Measurements from ENCODE around the gene CCDC12. TPM values are rescaled to one million over a fixed set of nuclear protein-coding genes. Genes with fewer than 3 reads are reported as not detected.
A peak's percentile ranks its signal among the peaks of the same experiment; 100 is the strongest.

The CCDC12 gene
- total and polyA plus RNA-seq, 2 of the 13 experiments (the other 11 are each of a cell fraction or from before 2014, with no cell fraction given): 30.1 to 49.5 TPM

DNA sequence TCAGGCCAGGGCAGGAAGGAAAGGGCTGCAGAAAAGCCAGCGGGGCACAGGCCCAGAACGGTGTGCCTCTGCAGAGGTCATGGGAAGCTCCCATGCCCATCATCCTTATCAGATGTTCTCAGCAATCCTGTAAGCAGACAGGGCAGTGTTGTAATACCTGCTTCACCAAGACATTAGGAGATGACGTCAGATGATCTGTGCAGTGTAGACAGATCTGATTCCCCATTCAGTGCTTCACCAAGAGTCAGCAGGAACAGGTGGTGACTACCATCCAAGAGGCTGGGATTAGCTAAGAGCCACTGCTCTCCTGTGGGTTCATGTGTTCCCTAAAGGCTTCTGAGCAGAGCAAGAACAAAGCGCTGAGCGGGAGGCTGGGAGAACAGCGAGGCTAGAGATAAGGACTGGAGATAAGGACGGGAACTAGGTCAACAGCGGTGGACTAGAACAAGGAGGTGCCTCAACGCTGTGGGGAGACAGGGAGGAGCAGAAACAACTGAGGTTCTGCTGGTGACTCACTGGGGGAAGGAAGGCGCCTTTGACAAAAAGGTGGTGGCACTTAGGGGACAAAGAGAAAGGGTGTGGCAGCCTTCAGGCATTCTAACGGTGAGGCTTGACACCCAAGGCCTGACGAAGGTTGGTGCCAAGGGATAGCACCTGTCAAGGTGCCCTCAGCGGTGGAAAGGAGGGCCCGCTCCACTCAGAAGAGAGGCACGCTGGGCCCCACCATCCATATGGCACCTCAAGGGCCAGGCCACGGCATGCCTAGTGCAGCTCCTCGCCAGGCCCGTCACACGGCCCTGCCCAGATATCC, 28.4 kb downstream of the CCDC12 start (continued):
- TF ChIP-seq ZMAT5 (CRISPR knock-in tag; IDR thresholded peaks at IDR 0.05; ENCODE audit: borderline replicate concordance, low read depth) (no peak), NR2F2 (IDR thresholded peaks at IDR 0.05; ENCODE audit: borderline replicate concordance, low read depth) (no peak), SCMH1 (CRISPR knock-in tag; IDR thresholded peaks at IDR 0.05; ENCODE audit: borderline replicate concordance) (no peak), ZSCAN22 (CRISPR knock-in tag; IDR thresholded peaks at IDR 0.05) (no peak), ZBTB10 (CRISPR knock-in tag; IDR thresholded peaks at IDR 0.05; ENCODE audit: borderline replicate concordance) (no peak; the same call in 1 of the 2 replicates), LCORL (IDR thresholded peaks at IDR 0.05) (no peak), LCORL (CRISPR knock-in tag; IDR thresholded peaks at IDR 0.05) (no peak), EED (CRISPR knock-in tag; IDR thresholded peaks at IDR 0.05) (no peak), ZNF614 (CRISPR knock-in tag; IDR thresholded peaks at IDR 0.05; ENCODE audit: borderline replicate concordance) (no peak; the same call in 1 of the 2 replicates), ZNF891 (CRISPR knock-in tag; IDR thresholded peaks at IDR 0.05) (no peak), KDM5B (CRISPR knock-in tag; IDR thresholded peaks at IDR 0.05; ENCODE audit: borderline replicate concordance) (peak; percentile 59; the same call in 1 of the 2 replicates), STAT5B (CRISPR knock-in tag; IDR thresholded peaks at IDR 0.05) (no peak), ZNF562 (CRISPR knock-in tag; IDR thresholded peaks at IDR 0.05; ENCODE audit: borderline replicate concordance) (no peak), ARHGAP35 (CRISPR knock-in tag; IDR thresholded peaks at IDR 0.05; ENCODE audit: borderline replicate concordance) (no peak), PTBP1 (IDR thresholded peaks at IDR 0.05; ENCODE audit: low read depth, low read length, poor library complexity, severe bottlenecking) (no peak), NCOA2 (CRISPR knock-in tag; IDR thresholded peaks at IDR 0.05) (peak; percentile 75; the same call in 1 of the 2 replicates), HIVEP1 (CRISPR knock-in tag; IDR thresholded peaks at IDR 0.05) (no peak), PPARG (CRISPR knock-in tag; conservative IDR thresholded peaks at IDR 0.05) (0 out of 2 replicates have a peak, but pooled peaks have one; percentile 45), REST (IDR thresholded peaks at IDR 0.05; ENCODE audit: borderline replicate concordance in 1 of 2, low read depth in 1 of 2, low read length in 2 of 2) (no peak)
- TF ChIP-seq, protein P1, sequence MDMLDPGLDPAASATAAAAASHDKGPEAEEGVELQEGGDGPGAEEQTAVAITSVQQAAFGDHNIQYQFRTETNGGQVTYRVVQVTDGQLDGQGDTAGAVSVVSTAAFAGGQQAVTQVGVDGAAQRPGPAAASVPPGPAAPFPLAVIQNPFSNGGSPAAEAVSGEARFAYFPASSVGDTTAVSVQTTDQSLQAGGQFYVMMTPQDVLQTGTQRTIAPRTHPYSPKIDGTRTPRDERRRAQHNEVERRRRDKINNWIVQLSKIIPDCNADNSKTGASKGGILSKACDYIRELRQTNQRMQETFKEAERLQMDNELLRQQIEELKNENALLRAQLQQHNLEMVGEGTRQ (IDR thresholded peaks at IDR 0.05; ENCODE audit: low read depth, low read length): no peak
- TF ChIP-seq, protein P1 (CRISPR knock-in tag; IDR thresholded peaks at IDR 0.05; ENCODE audit: borderline replicate concordance): no peak
